ENCODE results near the gene RMND5B. TPM values are rescaled to one million over a fixed set of nuclear protein-coding genes. Genes with fewer than 3 reads are reported as not detected.

Gene RMND5B
- total RNA-seq, 2 donors from 2014 or later, result 36.0 to 36.9 TPM

GRCh38 chr5:178116143-178116885 lies 14.5 kb upstream of the RMND5B start:
- WGBS, 2 experiments (ENCODE audit: insufficient coverage in 1 of 2, insufficient read length in 1 of 2), result 46 to 64% methylated on average over 8 to 22 of the region's 22 CpGs
- Mint-ChIP-seq H3K27ac (peak overlapping the region; percentile 95), H3K9me3 (peaks cover 4% of the 10 kb centered on the region), H3K4me3 (peak overlapping the region; percentile 92), H3K4me1 (peaks cover 22% of the 10 kb centered on the region), H3K36me3 (ENCODE audit: low read depth) (no peaks in the 10 kb centered on the region), H3K27me3 (ENCODE audit: insufficient read depth) (peaks cover 12% of the 10 kb centered on the region)
- Histone ChIP-seq H3K9ac (ENCODE audit: extremely low read depth, low read length, poor library complexity, severe bottlenecking) (peak overlapping the region; percentile 80), H3K4me1 (ENCODE audit: control insufficient read depth, insufficient read depth, low read length) (peaks cover 13% of the 10 kb centered on the region), H3K9me3 (ENCODE audit: control insufficient read depth, low read length) (no peaks in the 10 kb centered on the region), H3K36me3 (ENCODE audit: control insufficient read depth, insufficient read depth, low read length) (peaks cover 6% of the 10 kb centered on the region), H3K27ac (ENCODE audit: low read depth, low read length) (peak overlapping the region; percentile 94), H3K27me3 (ENCODE audit: control insufficient read depth, insufficient read depth, low read length, poor library complexity, severe bottlenecking) (no peaks in the 10 kb centered on the region), H3K4me3 (ENCODE audit: low read length) (peak overlapping the region; percentile 88)
- DNase-seq, result peak; percentile 82
- TF ChIP-seq CTCF (conservative IDR thresholded peaks at IDR 0.05), result no peak

GRCh38 chr5:178117923-178118701 lies 12.7 kb upstream of the RMND5B start:
- no peak for TF ChIP-seq CTCF (conservative IDR thresholded peaks at IDR 0.05)
- H3K9ac ChIP-seq (ENCODE audit: extremely low read depth, low read length, poor library complexity, severe bottlenecking), result no peak overlapping the region
- WGBS, 2 experiments (ENCODE audit: insufficient coverage in 1 of 2, insufficient read length in 1 of 2), result 94 to 98% methylated on average over 4 to 18 of the region's 18 CpGs
- Mint-ChIP-seq H3K27me3 (ENCODE audit: insufficient read depth) (no peaks in the 10 kb centered on the region), H3K4me3 (no peak overlapping the region), H3K9me3 (no peaks in the 10 kb centered on the region), H3K36me3 (ENCODE audit: low read depth) (no peaks in the 10 kb centered on the region), H3K27ac (no peak overlapping the region), H3K4me1 (peaks cover 22% of the 10 kb centered on the region)
- H3K36me3 ChIP-seq (ENCODE audit: control insufficient read depth, insufficient read depth, low read length), result peaks cover 24% of the 10 kb centered on the region
- no peaks in the 10 kb centered on the region for H3K27me3 ChIP-seq (ENCODE audit: control insufficient read depth, insufficient read depth, low read length, poor library complexity, severe bottlenecking)
- no peak for DNase-seq
- H3K9me3 ChIP-seq (ENCODE audit: control insufficient read depth, low read length), result no peaks in the 10 kb centered on the region
- H3K4me1 ChIP-seq (ENCODE audit: control insufficient read depth, insufficient read depth, low read length), result peaks cover 13% of the 10 kb centered on the region
- H3K27ac ChIP-seq (ENCODE audit: low read depth, low read length), result no peak overlapping the region
- no peak overlapping the region for H3K4me3 ChIP-seq (ENCODE audit: low read length)

GRCh38 chr5:178119915-178120606 lies 10.8 kb upstream of the RMND5B start:
- WGBS, 2 experiments (ENCODE audit: insufficient coverage in 1 of 2, insufficient read length in 1 of 2), result 86 to 92% methylated on average over 7 to 27 of the region's 27 CpGs
- H3K4me1 Mint-ChIP-seq, result peaks cover 18% of the 10 kb centered on the region

More at GRCh38 chr5:178119915-178120606, 10.8 kb upstream of the RMND5B start:
- peaks cover 29% of the 10 kb centered on the region for H3K36me3 ChIP-seq (ENCODE audit: control insufficient read depth, insufficient read depth, low read length)
- peaks cover 13% of the 10 kb centered on the region for H3K4me1 ChIP-seq (ENCODE audit: control insufficient read depth, insufficient read depth, low read length)
- no peak for TF ChIP-seq CTCF (conservative IDR thresholded peaks at IDR 0.05)
- H3K27me3 Mint-ChIP-seq (ENCODE audit: insufficient read depth), result no peaks in the 10 kb centered on the region
- no peaks in the 10 kb centered on the region for H3K9me3 Mint-ChIP-seq
- no peak overlapping the region for H3K27ac ChIP-seq (ENCODE audit: low read depth, low read length)
- H3K4me3 ChIP-seq (ENCODE audit: low read length), result no peak overlapping the region
- H3K36me3 Mint-ChIP-seq (ENCODE audit: low read depth), result no peaks in the 10 kb centered on the region
- H3K9me3 ChIP-seq (ENCODE audit: control insufficient read depth, low read length), result no peaks in the 10 kb centered on the region
- no peak overlapping the region for H3K4me3 Mint-ChIP-seq
- no peak for DNase-seq
- H3K9ac ChIP-seq (ENCODE audit: extremely low read depth, low read length, poor library complexity, severe bottlenecking), result no peak overlapping the region
- no peaks in the 10 kb centered on the region for H3K27me3 ChIP-seq (ENCODE audit: control insufficient read depth, insufficient read depth, low read length, poor library complexity, severe bottlenecking)
- no peak overlapping the region for H3K27ac Mint-ChIP-seq

Measured in endodermal cell (in vitro differentiated cells).